ENCODE data around the gene XIST.
A peak's percentile ranks its signal among the peaks of the same experiment; 100 is the strongest.
"Not testable (repeated sequence)": the region's sequence is repeated elsewhere in the genome, so short reads cannot be mapped to it uniquely, and the experiment has no call there.

Gene XIST

DNA sequence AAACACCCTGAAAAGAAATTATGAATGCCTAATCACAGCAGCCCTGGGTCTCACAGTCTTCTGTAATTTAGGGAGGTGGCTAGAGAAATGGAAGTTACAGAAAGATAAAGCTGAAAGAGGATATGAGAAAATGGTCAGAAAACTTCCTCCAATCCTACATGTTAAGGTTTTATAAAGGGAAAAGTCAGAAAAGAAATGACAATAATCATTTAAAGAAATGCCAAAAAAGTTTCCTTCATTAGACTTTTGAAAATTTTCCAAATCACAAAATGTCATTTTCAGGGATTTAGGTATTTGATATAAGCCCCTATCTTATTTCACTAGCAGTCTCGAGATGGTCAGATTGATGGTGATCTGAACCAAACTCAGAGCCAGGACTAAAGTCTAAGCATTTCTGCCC lies 13.4 kb downstream of the XIST start:
- no peak for DNase-seq (ENCODE audit: low spot score)

DNA sequence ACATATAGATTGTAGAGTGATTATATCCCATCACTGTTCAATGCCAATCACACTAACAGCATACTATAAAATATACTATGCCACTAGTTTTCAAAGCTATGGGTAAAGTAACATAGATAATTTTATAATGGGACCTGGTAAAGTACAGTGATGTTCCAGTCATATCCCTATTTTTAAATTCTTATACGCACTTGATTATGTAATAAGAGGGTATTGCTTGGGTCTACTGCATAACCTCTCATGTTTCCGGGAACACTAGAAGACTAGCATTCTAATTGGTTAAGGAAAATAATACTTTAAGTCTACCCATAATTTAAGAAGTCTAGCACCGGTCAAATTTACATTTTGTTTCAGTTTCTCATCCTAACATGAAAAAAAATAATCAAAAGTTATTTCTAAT lies 14.4 kb downstream of the XIST start:
- no peak for DNase-seq (ENCODE audit: low spot score)

DNA sequence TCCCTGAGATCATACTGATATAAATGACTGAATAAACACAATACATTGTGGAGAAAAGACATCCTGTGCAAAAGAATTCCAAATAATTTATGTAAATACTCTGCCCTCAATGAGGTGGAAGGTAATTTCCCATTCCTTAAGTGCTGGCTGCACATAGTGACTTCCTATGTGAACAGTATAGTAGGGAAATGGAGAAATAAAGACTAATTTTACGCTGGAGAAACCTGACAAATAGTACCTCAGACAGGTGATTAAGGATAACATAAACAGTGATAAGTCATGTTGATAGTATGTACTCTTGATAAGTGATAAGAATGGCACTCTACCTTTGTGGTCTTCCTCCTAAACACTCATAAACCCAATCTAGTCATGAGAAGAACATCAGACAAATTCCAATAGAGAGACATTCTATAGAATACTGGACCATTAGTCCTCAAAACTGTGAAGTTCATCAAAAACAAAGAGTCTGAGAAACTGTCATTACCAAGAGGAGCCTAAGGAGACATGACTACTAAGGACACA lies 15.5 kb downstream of the XIST start:
- no peak for DNase-seq (ENCODE audit: low spot score)

- no peak for DNase-seq (ENCODE audit: low spot score)
These were observed 18.3 kb downstream of the XIST start for GRCh38 chrX:73834219-73834618.

GRCh38 chrX:73832319-73832718 lies 20.2 kb downstream of the XIST start:
- no peak for DNase-seq (ENCODE audit: low spot score)

DNA sequence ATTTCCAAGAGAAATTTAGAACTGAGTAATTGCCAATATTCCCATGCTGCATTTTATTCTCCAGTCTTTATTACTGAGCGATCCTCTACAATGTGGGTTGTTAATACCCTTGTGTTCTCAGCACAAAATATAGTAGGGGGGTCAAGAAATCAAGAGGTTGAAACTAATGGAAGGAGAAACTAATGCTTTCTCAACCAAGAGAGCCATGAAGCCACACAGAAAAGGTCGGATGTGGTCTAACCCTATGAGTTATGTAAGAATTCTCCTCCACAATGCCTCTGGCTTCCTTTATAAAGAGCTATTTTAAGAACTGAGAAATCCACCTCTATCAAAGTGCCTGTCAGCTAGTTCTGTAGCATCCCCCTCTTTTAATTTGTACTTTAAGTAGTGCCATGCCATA lies 21.0 kb downstream of the XIST start:
- no peak for DNase-seq (ENCODE audit: low spot score)

GRCh38 chrX:73830489-73831414 lies 21.8 kb downstream of the XIST start:
- DNase-seq (ENCODE audit: low spot score): no peak

DNA sequence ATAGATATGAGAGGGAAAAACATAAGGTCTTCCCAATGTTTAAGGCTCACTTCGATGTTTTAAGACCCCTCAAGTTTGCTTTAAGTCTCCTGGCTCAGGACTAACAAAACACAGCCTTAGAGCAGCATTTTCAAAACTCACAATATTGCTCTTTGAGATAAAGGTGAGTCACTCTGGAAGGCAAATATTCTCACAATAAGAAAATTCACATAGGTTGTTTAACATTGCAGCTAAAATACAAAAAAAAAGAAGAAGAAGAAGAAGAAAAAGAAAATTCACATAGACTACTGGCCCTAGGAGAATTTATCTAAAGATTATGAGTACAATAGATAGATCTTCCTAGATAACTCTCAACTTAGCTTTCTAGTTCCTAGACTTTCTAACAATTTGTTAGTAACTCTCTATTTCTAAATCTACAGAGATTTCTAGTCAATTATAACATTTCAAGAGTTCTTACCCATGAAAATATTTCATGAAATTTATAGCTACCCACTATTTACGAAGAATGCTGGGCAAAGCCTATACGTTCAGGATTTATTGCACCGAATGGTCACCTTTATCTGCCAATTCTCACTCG lies 22.5 kb downstream of the XIST start:
- DNase-seq (ENCODE audit: low spot score): no peak

DNA sequence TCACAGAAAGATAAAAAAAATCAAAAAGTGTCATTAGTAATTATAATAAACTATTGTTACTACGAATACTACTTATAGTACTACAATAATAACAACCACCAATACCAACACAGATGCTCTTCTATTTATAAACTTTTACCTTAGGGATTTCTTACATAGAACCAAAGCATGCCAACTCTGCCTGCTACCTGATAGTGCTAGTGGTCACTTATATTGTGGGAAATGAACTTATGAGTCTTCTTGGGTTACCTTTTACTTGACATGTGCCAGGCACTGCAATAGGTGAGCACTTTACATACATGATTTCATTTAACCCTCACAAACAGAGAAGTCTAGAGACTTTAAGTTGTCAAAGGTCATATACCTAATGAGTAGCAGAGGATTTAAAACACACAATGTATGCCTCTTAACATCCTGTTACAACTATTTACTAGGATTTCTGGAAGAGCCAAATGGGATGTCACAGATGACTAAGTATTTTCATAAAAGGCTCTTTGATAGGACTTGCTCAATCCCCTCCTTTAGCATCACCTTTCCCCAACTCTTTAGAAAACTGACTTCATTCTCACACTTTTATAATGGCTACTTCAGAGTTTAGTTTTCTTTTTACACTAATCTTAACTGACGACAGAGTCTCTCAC lies 24.3 kb downstream of the XIST start:
- DNase-seq (ENCODE audit: low spot score): no peak

DNA sequence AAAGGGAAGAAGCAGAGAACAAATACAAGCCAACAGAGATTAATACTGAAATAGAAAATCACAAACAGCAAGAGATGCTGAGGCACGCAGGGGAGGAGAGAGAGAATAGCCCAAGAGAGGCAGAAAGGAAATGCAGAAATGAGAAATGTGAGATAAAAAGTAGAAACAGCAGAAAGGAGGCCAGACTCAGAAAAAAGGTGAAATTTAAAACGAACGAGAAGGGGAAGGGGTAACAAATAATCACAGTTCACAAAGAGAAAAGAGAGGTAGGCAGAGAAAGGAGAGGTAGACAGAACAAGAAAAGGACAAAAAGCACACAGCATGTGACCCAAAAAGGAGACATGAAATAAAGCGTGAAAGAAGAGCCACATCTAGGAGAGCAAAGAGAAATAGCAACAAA lies 25.1 kb downstream of the XIST start:
- DNase-seq (ENCODE audit: low spot score): no peak

DNA sequence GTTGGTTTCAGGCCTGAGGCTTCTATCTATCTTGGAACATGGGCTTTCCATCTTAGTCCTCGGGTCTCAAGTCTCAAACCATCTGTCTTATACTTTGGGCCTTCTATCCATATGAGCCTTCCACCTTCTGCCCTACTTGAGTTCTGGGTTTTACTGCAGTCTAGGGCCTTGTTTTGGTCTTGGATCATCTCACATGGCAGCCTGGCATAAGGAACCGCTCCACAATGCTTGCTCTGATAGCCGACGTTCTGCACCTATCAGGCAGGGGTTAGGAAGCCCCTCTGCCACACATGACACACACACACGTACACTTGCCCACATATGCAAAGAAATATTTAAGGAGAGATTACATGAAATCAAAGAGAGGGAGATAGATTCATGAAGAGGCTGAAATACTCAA lies 25.5 kb downstream of the XIST start:
- DNase-seq (ENCODE audit: low spot score): no peak

DNA sequence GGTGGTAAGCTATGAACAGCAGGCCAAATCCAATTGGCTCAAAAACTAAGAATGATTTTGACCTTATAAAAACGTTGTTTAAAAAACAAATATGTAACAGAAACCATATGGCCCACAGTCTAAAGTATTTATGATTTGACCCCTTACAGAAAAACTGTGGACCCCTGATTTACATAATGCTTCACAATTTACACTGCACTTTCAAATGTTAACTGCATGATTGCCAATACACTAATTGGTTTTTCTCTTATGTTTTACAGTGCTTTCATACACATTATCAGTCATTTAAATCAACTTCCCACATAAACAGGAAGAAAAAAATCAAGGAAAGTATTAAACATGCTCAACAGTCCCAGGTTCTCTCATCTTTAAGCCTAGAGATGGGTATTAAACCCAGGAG lies 26.9 kb downstream of the XIST start:
- no peak for DNase-seq (ENCODE audit: low spot score)

GRCh38 chrX:73823473-73824004 lies 29.0 kb downstream of the XIST start:
- no peak for DNase-seq (ENCODE audit: low spot score)

- no peak for DNase-seq (ENCODE audit: low spot score)
These were observed 29.7 kb downstream of the XIST start for GRCh38 chrX:73822775-73823174.

DNA sequence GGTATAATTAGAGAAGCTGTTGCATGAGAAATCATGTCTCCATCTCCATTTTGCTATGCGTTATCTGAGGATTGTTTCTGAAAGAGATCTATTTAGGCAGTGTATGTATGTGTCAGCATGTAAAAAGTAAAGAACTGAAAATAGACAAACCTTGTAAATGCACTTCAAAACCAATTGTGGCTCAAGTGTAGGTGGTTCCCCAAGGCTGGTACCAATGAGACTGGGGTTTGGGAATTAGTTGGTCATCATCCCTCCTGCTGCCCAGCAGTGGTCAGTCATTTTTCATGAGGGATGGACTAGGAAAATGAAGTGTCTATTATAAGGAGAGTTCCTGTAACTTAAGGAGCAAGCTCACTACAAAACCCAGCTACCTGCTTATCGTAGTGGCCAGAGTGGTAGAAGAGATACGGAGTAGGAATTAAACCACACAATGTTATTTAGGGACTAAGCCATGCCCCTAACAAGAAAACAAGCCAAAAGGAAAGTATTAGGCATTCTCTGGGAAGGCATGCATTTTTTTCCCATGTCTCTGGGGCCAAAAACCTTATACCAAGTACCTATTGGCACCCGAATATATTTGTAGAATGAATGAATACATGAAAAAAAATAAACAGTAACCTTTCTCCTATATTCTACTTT lies 30.5 kb downstream of the XIST start:
- DNase-seq (ENCODE audit: low spot score): no peak

GRCh38 chrX:73819864-73820558 lies 32.5 kb downstream of the XIST start:
- not testable (repeated sequence) for DNase-seq (ENCODE audit: low spot score)

GRCh38 chrX:73818200-73819116 lies 34.1 kb downstream of the XIST start:
- DNase-seq (ENCODE audit: low spot score): no peak

- DNase-seq (ENCODE audit: low spot score): peak; percentile 10
These were observed 34.9 kb downstream of the XIST start for GRCh38 chrX:73817393-73818199.

DNA sequence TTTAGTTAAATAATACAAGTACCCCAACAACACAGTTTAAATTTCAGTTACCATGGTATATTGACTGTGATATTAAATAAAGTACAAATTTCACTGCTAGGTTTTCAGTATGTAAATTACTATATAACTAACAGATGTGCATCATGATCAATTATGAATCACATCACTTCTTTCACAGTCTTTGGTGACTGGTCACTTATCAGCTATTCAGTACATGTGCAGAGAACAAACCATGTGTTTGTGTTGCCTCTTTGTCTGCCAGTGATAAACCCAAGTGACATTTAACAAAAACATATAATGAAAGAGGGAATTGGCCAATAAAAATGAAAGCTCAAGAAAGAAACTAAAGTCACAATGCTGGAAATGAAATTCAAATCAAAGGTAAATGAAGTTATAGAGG lies 40.3 kb downstream of the XIST start:
- peak; percentile 12 for DNase-seq (ENCODE audit: low spot score)

GRCh38 chrX:73804109-73804508 lies 48.4 kb downstream of the XIST start:
- DNase-seq (ENCODE audit: low spot score): not testable (repeated sequence)
